ENCODE results near the gene HOXB3.

The HOXB3 gene

DNA sequence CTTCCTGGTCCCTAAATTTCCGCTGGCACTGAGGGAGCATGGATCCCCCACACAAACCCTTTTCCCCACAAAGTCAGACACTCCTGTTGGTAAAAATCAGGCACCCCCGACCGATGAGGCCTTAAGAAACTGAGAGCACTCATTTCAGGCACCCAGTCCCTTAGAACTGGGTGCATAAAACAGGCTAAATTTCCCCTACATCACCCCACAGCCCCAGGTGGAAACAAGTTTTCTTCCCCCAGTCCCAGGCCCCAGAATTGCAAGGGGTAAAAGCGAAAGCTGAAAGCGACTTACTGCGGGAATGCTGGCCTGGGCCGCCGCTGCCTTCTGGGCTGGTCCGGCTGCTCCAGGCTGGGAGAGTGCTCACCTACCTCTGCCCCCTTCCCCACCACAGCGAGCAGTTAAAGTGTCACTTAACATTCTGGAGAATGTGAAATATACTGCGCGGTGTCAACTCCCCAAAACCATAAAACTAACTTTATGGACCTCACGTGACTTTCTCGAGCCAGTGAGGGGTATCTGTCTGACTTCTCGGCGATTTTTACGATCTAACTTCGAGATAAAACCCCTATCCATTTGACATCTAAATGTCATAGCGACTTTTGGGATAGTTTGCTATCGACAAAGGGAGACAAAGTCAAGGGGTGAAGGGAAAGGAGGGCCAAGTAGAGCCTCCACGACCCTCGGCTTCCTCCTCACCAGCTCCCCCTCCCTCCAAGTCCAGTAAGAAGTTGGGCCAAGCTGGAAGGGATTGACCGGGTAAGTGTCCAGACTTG lies at the start of gene HOXB3:
Gene HOXB3, minus strand, starts transcription at position 411 of the 776 bp plus-strand sequence. CDS start 37,767 bp downstream, outside the sequence.
- intact Hi-C loops (cut with micrococcal nuclease): loop anchor here (5.0 kb wide), 1 partner anchor 253 kb away; no protein-coding TSS in a partner anchor
- H3K4me3 Mint-ChIP-seq: no peak within 1 kb of the TSS
- peaks cover 100% of the 10 kb centered on the region for H3K27me3 Mint-ChIP-seq
- no peaks in the 10 kb centered on the region for H3K36me3 Mint-ChIP-seq (ENCODE audit: low read depth)
- peaks cover 68% of the 10 kb centered on the region for H3K4me1 Mint-ChIP-seq (ENCODE audit: low read depth)
- H3K27ac Mint-ChIP-seq: no peak within 1 kb of the TSS
- no peaks in the 10 kb centered on the region for H3K9me3 Mint-ChIP-seq

DNA sequence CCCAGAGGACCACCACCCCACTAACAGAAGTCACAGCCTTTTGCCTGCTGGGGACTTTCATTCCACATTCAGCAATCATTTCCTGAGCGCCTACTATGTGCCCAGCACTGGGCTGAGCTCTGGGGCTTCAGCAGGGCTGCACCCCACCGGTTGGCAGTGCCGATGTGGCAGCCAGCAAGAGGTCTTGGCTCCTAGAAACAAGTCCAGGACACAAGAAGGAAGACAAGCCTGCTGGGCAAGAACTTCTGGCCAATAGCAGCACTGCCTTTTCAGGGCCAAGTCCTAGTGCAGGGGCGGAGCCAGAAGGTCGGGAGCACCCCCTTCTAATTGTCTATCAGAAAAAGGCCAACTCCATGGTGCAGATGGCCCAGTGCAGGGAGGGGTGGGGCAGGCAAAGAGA lies 49.1 kb upstream of the HOXB3 start:
- Mint-ChIP-seq H3K4me3 (no peak overlapping the region), H3K4me1 (ENCODE audit: low read depth) (peaks cover 10% of the 10 kb centered on the region), H3K9me3 (no peaks in the 10 kb centered on the region), H3K27me3 (peaks cover 95% of the 10 kb centered on the region), H3K27ac (no peak overlapping the region), H3K36me3 (ENCODE audit: low read depth) (no peaks in the 10 kb centered on the region)
- intact Hi-C loops (cut with micrococcal nuclease): no loop called here

DNA sequence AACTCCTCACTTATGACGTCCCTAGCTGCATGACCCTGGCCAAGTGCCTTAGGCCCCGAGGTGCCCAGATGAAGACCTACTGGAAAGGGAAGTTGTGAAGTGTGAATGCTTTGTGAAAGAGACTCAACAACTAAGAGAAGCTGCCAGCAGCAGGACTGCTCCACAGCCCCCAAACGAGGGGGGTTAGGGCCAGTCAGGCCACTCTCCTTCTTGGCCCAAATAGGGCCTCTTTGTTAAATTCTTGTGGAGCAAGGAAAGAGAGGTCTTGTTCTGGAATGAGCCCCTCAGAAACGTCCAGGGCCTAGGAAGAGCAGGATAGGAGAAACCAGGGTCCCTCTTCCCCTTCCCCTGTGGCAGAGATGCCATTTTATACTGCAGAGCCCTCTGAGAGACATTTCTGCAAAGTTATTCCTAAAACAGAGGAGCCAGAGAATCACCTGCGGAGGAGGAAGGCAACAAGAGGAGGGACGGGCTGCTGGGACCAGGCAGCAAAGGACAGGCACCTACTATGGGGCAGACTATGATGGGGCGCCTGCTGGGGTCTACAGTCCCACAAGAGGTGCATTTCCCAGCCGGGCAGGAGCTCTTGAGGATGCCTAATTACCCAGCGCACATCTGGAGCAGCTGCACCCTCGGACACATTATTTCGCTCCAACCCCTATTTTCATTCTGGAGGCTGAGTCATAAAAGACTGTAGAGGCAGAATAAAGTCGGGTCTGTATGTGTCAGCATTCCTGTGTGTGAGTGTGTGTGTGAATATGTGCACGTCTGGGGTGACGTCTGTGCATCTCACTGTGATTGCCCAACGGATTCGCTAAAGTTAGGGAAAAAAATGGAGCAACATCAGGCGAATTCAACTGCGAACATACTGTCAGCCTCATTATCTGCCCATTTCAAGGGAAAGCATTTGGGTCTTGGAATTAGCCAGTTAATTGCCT lies 47.6 kb upstream of the HOXB3 start:
- Mint-ChIP-seq H3K36me3 (ENCODE audit: low read depth) (no peaks in the 10 kb centered on the region), H3K4me1 (ENCODE audit: low read depth) (peaks cover 10% of the 10 kb centered on the region), H3K27ac (no peak overlapping the region), H3K4me3 (no peak overlapping the region), H3K27me3 (peaks cover 96% of the 10 kb centered on the region), H3K9me3 (no peaks in the 10 kb centered on the region)
- intact Hi-C loops (cut with micrococcal nuclease): no loop called here

DNA sequence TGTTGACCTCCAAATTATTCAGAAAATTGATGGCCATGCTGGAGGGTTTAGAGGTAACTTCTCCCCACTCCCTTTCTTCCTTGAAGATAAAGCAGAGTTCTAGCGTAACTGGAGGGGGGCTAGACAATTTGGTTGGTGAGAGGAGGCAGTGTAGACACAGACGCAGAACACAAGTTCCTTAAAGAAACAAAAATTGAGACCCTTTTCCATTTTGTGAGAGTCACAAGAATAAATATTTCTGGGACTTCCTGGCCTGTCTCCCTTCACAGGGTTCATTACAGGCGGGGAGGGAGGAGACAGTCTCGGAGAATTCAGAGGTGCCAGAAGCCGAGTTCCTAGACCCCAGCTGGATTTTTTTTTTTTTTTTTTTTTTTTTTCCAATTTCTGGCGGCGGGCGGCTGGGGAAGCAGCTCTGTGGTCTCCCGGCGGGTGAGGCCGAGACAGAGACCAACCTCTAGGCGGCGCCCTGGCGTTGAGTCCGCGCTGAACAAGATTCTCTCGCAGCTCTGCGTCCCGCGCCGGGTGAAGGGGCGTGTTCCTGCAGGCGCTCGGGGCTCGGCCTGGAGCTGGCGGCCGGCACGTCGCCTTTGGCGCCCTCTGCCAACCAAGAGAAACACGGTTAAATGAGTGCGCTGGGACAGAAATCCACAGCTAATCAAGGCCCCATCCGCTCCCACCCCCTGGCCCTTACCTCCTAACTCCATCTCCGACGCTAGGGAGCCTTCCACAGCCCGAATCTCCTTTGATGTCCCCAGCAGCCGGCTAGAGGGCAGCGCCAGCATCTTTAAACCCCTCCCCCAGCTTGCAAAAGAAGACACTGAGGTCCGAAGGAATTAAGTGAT lies 46.4 kb upstream of the HOXB3 start:
- no peak overlapping the region for H3K27ac Mint-ChIP-seq
- H3K4me3 Mint-ChIP-seq: no peak overlapping the region
- no peaks in the 10 kb centered on the region for H3K36me3 Mint-ChIP-seq (ENCODE audit: low read depth)
- H3K9me3 Mint-ChIP-seq: no peaks in the 10 kb centered on the region
- H3K4me1 Mint-ChIP-seq (ENCODE audit: low read depth): peaks cover 3% of the 10 kb centered on the region
- intact Hi-C loops (cut with micrococcal nuclease): no loop called here
- peaks cover 96% of the 10 kb centered on the region for H3K27me3 Mint-ChIP-seq

DNA sequence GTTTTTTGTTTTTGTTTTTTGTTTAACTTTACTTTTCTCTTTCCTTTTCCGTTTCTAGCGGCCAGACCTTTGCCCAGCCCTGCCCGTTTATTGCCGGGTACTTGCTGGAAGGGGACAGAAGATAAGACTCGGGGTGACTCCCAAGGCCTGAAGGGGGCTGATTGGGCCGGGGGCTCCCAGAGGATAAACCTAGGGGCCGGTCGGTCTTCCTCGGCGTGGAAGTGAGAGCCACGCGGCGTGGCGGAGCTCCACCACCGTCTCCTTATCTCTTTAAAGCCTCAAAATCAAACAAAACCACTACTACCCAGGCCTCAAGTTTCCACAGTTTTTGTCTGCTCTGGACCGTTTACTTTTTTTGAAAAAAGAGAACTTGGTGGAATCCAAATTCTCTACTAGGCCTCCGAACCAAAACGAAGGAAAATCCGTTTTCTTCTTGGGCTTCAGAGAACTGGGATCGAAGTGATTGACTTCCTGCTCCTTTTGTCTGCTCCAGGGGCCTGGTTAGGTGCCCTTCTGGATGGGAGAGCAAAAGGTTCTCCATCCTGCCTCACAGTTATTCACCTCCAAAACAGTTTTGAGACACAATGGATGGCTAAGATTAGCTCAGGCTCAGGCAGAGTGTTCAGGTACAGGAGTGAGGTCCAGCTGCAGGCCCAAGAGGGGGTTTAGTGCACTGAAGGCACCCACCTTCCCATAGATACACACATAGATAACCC lies 44.6 kb upstream of the HOXB3 start:
- Mint-ChIP-seq H3K4me3 (no peak overlapping the region), H3K27me3 (peaks cover 97% of the 10 kb centered on the region), H3K27ac (no peak overlapping the region), H3K9me3 (no peaks in the 10 kb centered on the region), H3K36me3 (ENCODE audit: low read depth) (no peaks in the 10 kb centered on the region), H3K4me1 (ENCODE audit: low read depth) (no peaks in the 10 kb centered on the region)
- intact Hi-C loops (cut with micrococcal nuclease): no loop called here

DNA sequence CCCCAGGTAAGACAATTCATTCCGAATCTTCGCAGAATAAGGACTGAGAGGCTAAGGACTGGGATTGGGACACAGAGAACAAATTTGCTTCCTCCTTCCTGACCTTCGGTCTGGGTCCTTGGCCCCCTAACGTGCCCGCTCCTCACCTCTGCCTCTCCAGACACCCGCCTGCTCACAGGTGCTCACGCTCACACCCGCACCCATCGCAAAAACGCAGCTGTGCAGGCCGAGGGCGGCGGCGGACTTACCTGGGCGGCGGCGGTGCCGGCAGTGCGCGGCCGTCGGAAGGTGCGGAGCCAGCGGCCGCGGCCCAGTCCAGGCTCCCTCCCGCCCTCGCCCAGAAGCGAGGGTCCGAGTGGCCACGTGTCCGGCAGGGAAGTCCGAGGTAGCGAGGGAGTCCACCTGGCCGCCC lies 43.2 kb upstream of the HOXB3 start:
- Mint-ChIP-seq H3K27ac (no peak overlapping the region), H3K36me3 (ENCODE audit: low read depth) (no peaks in the 10 kb centered on the region), H3K27me3 (peaks cover 98% of the 10 kb centered on the region), H3K4me3 (no peak overlapping the region), H3K4me1 (ENCODE audit: low read depth) (peaks cover 5% of the 10 kb centered on the region), H3K9me3 (no peaks in the 10 kb centered on the region)
- intact Hi-C loops (cut with micrococcal nuclease): no loop called here

DNA sequence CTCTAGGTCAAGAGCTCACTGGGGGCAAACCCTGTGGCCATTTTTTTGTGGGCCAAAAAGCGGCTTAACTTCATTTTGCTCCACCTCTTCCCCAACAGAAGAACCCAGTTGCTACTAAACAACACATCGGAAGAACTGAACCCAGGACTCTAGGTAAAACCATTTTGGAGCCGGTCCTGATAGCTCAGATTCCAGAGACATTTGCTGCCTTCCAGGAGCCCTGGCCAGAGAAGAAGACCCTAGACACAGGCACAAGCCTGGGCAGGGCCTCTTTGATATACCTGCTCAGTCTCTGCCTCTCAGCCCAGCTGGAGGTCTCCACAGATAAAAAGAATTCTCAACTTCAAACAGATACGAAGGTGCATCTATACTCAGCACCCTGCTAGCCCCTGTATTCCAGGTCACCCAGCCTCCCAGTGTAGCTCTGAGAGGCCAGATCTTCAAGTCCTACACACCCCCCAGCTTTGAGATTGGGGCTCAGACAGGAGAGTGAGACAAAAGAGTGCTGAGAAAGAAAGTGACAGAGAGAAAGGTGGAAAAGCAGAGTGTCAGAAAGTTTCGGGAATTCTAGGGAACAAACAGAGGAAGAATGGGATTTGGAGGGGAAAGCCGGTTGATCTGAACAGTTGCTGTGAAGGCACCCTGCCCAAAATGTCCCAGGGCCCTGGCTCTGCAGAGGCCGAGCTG lies 42.7 kb upstream of the HOXB3 start:
- Mint-ChIP-seq H3K27ac (no peak overlapping the region), H3K4me1 (ENCODE audit: low read depth) (peaks cover 5% of the 10 kb centered on the region), H3K4me3 (no peak overlapping the region), H3K36me3 (ENCODE audit: low read depth) (no peaks in the 10 kb centered on the region), H3K9me3 (no peaks in the 10 kb centered on the region), H3K27me3 (peaks cover 98% of the 10 kb centered on the region)
- intact Hi-C loops (cut with micrococcal nuclease): no loop called here

DNA sequence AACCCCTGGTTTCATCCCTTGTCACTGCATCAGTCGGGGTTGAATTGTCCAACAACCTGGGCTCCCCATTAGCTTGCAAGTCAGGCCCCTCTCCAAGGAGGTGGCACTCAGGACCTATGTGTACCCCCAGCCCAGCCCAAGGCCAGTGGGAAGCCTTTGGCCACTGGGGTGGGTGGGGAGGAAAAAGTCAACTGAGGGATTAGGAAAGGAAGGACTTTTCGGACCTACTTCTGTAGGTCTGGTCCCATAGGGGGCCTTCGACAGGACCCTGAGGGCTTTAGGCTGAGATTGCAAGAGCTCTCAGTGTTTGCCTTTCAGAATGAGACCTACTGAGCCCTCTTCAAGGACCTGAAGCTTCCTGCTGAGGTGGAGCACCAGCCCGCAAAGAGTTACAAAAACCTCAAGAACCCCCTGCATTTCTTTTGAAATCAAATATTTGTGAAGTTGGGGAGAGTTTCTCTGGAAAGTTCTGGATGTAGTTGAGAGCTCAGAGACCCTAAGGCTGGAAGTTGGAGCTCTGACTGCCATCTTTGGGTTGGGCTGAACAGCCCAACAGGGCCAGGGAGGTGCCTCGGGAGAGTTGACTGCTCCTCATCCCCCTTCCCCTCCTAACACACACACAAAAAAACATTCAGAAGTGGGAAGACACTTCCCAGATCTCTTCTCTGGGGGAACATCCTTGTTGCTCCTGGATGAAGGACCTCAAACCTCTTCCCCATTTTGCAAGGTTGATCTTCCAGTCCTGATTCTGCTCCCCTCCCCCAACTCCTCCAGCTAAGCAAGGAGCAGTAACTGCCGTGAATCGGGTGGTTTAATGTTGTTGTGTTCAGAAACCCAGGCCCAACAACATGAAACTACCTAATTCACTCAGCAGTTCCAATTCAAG lies 41.9 kb upstream of the HOXB3 start:
- H3K36me3 Mint-ChIP-seq (ENCODE audit: low read depth): no peaks in the 10 kb centered on the region
- H3K27me3 Mint-ChIP-seq: peaks cover 98% of the 10 kb centered on the region
- no peaks in the 10 kb centered on the region for H3K9me3 Mint-ChIP-seq
- H3K27ac Mint-ChIP-seq: no peak overlapping the region
- no peak overlapping the region for H3K4me3 Mint-ChIP-seq
- intact Hi-C loops (cut with micrococcal nuclease): no loop called here
- H3K4me1 Mint-ChIP-seq (ENCODE audit: low read depth): peaks cover 5% of the 10 kb centered on the region

DNA sequence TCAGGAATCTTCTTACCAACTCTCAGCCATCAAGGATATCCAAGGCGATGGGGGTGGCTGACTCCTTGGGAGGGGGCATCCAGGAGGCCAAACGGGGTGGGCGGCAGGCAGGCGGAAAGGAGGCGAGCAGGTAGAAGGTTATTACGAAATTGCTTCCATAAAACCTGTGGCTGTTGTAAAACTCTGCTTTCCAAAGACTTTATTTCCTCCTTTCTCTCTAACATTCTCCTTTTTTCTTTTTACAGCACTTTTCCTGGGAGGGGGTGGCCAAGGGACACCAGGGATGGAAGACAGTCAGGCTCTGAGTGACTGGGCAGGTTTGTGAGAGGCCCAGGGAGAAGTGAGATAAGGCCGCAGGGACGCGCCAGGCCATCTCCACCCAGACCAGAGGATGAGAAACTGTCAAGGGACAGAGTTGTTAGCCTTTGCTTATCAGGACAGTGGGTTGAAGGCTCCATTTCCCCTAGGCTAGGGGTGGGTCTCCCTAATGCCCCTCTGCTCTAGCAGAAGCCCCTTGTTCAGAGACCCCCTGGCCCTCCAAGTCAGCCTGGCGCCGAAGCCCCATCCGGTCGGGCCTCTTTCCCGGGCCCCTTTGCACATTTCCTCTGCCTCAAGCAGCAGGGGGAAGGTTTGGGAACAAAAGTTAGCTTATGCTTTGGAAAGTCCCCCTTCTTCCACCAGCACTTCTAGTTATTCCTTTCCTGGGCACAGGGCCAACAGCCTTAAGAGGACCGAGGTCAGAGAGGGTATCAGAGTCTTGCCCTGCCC lies 41.1 kb upstream of the HOXB3 start:
- no peak overlapping the region for H3K27ac Mint-ChIP-seq
- intact Hi-C loops (cut with micrococcal nuclease): no loop called here
- H3K36me3 Mint-ChIP-seq (ENCODE audit: low read depth): no peaks in the 10 kb centered on the region
- peaks cover 5% of the 10 kb centered on the region for H3K4me1 Mint-ChIP-seq (ENCODE audit: low read depth)
- H3K9me3 Mint-ChIP-seq: no peaks in the 10 kb centered on the region
- no peak overlapping the region for H3K4me3 Mint-ChIP-seq
- peaks cover 98% of the 10 kb centered on the region for H3K27me3 Mint-ChIP-seq

DNA sequence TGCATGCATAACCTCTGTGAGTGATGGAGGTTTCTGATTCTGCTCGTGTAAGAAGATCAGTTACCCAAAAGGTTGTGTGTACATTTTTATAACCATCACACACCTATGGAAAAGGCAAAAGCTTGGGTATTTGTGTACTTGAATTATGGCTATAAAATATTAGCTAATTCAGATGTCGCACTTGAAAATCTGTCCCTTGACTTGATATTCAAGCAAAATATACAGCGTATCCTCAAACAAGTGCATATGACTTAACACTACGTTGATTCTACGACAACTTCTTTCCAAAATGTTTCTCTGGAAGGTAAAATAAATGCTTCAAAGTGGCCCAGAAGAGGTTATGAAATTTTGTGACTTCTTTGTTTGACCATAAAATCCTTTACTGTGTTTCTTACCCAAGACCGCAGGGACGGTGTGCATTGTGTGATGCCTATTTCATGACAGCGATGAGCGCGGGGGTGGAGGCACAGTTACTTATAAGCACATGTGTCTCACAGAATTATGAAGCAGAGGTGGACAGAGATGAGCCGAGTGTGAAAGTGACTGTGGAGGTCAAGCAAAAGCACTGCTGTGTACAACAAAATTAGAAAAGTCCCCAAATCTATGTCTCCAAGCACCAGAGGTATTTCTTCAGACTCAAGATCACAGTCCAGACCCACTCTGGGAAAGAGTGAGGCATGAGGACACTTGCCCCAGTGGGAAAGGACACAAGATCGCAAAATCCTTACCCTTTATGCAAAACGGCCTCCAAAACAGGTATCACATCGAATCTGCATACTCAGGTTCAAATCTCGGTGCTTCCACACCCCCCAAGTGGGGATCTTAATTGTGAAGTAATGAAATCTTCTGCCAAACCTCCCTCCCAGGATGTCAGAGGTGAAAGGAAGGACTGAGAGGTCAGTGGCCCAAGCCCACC lies 40.2 kb upstream of the HOXB3 start:
- H3K4me1 Mint-ChIP-seq (ENCODE audit: low read depth): peaks cover 11% of the 10 kb centered on the region
- no peak overlapping the region for H3K27ac Mint-ChIP-seq
- no peaks in the 10 kb centered on the region for H3K9me3 Mint-ChIP-seq
- H3K27me3 Mint-ChIP-seq: peaks cover 98% of the 10 kb centered on the region
- intact Hi-C loops (cut with micrococcal nuclease): no loop called here
- H3K36me3 Mint-ChIP-seq (ENCODE audit: low read depth): no peaks in the 10 kb centered on the region
- no peak overlapping the region for H3K4me3 Mint-ChIP-seq

DNA sequence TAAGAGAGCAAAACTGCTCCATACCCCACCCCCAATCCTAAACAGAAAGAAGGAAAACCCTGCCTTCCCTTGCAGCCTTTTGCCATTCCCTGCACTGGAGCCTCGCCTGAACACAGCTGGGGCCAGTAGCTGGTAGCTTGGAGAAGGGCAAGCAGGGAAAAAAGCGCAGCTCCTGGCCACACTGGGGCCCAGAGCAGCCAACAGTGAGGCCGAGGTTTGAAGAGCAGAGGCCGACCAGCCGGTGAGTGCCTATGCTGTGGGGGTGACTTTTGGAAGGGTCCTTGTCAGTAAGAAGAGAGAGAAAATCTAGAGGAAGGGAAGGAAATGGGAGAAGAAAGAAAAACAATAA lies 39.3 kb upstream of the HOXB3 start:
- Mint-ChIP-seq H3K36me3 (ENCODE audit: low read depth) (no peaks in the 10 kb centered on the region), H3K27ac (no peak overlapping the region), H3K4me1 (ENCODE audit: low read depth) (peaks cover 11% of the 10 kb centered on the region), H3K27me3 (peaks cover 98% of the 10 kb centered on the region), H3K9me3 (no peaks in the 10 kb centered on the region), H3K4me3 (no peak overlapping the region)
- intact Hi-C loops (cut with micrococcal nuclease): no loop called here
